ENCODE data around the gene TMEM163.

TMEM163 gene

DNA sequence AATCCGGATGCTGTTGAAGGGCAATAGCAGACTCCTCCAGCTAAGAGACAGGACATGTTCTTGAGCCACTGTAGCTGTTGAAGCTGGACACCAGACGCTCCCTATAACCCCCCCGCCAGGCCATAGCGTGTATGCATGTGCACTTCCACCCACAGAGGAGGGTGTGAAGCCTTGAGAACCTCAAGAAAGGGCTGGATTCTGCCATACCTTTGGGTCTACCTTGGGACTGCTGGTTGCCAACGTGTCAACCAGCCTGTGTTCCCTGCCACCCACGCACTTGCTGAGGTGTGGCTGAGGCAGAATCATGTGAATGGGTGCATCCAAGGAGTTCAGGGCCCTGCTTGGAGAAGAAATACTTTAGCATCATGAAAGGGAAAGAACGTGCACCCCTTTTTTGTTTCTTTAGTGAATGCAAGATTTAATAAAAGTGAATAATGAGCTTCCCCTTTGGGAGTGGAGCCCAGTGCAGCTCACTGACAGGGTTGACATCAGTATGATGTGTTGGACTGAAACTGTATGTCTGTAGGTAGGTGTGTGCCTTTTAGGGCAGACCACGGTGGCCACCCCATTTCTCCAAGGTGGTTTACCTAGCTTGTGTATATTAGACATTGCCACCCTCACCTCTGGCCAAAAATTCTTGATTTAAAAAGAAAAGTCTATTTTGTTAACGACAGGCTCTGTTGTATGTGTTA is 266.6 kb downstream of the TMEM163 start:
- H3K27ac ChIP-seq = no peak overlapping the region
- TF ChIP-seq, protein P1, sequence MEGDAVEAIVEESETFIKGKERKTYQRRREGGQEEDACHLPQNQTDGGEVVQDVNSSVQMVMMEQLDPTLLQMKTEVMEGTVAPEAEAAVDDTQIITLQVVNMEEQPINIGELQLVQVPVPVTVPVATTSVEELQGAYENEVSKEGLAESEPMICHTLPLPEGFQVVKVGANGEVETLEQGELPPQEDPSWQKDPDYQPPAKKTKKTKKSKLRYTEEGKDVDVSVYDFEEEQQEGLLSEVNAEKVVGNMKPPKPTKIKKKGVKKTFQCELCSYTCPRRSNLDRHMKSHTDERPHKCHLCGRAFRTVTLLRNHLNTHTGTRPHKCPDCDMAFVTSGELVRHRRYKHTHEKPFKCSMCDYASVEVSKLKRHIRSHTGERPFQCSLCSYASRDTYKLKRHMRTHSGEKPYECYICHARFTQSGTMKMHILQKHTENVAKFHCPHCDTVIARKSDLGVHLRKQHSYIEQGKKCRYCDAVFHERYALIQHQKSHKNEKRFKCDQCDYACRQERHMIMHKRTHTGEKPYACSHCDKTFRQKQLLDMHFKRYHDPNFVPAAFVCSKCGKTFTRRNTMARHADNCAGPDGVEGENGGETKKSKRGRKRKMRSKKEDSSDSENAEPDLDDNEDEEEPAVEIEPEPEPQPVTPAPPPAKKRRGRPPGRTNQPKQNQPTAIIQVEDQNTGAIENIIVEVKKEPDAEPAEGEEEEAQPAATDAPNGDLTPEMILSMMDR (conservative IDR thresholded peaks at IDR 0.05) = no peak

DNA sequence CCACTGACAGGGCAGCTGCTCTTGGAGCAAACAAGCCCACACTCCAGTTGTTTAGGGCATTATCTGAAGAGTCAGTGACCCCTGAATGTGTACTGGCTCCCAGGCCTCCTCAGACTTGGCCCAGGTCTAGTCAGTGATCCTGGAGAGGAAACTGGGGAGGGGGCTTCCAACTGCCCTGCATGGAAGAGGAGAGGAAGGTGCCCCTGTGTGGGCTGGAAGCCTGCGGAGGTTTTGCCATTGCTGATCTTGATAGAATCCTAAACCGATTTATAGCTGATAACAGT is 267.5 kb downstream of the TMEM163 start:
- TF ChIP-seq, protein P1 (conservative IDR thresholded peaks at IDR 0.05) = no peak
- H3K27ac ChIP-seq = no peak overlapping the region

DNA sequence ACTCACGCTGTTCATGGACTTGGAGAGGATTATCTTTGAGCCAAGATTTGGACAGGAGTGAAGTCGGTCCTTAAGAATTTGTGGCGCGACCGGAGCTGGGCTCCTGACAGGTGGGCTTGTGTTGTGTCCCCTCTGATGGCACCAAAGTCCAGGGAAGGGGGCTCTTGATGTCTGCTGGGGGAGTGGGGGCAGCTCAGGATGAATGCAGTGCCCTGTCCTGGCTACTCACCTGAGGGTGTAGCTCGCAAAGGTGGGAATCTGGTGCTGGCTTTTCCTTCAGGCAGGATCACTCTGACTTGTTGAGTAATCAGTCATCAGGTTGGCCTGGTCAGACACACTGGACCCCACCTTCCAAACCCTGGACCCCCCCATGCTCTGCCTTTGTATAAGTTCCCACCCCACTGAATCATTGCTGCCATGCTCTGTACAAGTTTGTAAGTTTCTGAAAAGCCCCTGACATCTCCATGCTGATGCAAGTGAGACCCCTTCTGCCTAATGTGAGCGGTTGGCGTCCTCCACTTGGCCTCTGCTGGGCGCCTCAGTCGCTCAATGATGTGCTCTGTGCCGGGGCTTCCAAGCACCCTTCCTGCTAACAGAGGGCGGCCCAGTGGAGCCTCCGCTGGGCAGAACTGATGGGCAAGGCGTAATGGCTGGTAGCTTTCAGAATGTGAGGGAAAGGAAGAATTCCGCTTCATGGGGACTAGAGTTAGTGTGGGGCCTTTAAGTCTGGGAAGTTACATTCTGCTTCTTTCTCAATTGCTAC is 268.9 kb downstream of the TMEM163 start:
- no peak overlapping the region for H3K27ac ChIP-seq
- TF ChIP-seq, protein P1 (conservative IDR thresholded peaks at IDR 0.05) = no peak

DNA sequence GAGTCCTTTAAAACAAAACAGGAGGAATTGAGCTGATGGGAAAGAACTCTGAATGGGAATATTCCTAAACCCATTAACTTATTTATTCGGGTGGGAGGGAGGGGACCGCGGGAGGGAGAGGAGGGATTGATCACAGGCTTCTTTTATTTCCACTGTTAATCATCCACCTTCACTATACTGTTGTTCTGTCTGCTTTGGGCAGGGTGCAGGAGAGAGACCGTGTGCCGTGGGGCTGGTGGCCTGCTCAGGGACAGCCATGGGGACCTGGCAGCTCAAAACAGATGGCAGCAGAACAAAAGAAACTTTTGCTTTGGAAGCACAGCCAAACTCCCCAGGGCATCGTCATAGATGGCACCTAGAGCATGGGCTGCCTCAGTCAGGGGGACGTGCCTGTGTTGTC is 269.6 kb downstream of the TMEM163 start:
- TF ChIP-seq, protein P1 (conservative IDR thresholded peaks at IDR 0.05) = no peak
- H3K27ac ChIP-seq = no peak overlapping the region

DNA sequence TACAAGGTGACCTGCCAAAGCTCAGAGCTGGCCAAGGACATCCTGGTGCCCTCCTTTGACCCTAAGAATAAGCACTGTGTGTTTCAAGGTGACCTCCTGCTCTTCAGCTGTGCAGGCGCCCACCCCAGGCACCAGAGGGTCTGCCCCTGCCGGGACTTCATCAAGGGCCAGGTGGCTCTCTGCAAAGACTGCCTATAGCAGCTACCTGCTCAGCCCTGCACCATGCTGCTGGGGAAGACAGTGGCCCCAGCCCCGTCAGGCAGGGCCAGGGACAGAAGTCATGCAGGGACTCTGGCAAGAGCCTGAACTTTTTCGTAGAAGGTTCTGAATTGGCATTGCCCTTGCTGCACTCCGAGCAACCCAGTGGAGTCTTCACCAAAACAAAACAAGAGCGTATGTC is 270.1 kb downstream of the TMEM163 start:
- H3K27ac ChIP-seq = no peak overlapping the region
- TF ChIP-seq, protein P1 (conservative IDR thresholded peaks at IDR 0.05) = no peak

DNA sequence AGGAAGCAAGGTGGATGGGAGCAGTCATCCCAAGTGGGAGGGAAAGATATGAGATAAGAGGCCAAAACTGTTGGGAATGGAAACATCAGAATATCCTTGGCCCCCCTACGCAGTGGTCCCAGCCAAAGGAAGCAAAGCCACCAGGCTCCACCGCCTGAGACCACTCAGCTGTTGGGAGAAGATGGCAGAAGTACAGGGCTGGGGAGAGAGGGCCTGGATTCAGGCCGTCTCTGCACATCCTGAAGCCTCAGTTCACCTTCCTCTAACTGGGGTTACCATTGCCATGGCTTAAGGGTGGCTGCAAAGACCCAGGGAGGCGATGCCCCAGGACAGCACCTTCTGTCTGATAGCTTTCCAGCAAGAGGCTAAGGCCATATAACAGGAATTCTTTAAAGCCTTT is 271.1 kb downstream of the TMEM163 start:
- no peak overlapping the region for H3K27ac ChIP-seq
- TF ChIP-seq, protein P1 (conservative IDR thresholded peaks at IDR 0.05) = no peak

DNA sequence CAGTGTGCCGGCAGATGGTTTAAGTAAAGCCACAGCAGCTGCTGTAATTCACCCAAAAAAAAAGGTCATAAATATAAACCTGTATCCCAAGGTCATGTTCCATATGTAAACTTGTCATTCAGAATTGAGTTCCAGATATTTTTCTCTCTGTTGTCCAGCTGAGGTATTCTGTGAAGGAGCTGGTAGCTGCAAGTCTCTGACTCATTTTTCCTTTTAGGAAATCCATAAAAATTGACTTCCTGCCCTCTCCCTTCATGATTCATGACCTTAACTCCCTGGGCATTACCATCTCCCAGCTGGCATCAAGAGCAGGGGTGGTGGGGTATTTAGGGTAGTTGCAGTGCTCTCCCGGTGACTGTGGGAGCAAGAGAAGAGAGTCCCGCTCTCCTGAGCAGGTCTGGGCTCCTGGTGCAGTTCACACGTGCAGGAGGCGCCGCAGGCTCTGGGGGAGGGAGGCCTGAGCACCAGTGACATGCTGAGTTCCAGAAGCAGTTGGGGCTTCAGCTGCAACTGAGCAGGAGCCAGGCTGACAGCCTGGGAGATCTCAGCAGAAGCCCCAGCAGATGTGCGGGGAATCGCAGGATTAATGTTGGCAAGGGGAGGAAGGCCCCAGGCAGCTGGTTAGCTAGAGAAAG is 272.3 kb downstream of the TMEM163 start:
- TF ChIP-seq, protein P1 (conservative IDR thresholded peaks at IDR 0.05) = no peak
- H3K27ac ChIP-seq = no peak overlapping the region
